Left lung (tissue), 10 donors: ENCODE data around the gene SPRY4. TPM values are rescaled to one million over a fixed set of nuclear protein-coding genes. Genes with fewer than 3 reads are reported as not detected.

Experiments
- ATAC-seq: fragments of 200-7000 bp; cut with Tn5 transposase; one replicate; pipeline ENCODE4 v1.9.1; 2020; ENCODE audit warnings: moderate library complexity
- DNase-seq, 4 donors: peaks; one replicate each; pipeline ENCODE4 v3.0.0-alpha.2; 2013 to 2020
- H3K27ac ChIP-seq, 2 donors: fragments of 200-600 bp; sonication (generic) in 1 of 2; one replicate each; pipeline versions ENCODE4 v1.5.0 to v1.8.0; 2020 to 2021
- H3K27me3 ChIP-seq, 2 donors: fragments of 200-600 bp; sonication (generic) in 1 of 2; one replicate each; pipeline versions ENCODE4 v1.5.0 to v1.8.0; 2020 to 2021
- H3K36me3 ChIP-seq, 2 donors: fragments of 200-600 bp; sonication (generic) in 1 of 2; one replicate each; pipeline versions ENCODE4 v1.5.0 to v1.8.0; 2020 to 2021
- H3K4me1 ChIP-seq, 2 donors: fragments of 200-600 bp; one replicate each; pipeline ENCODE4 v1.8.0; 2021
- H3K4me3 ChIP-seq, 2 donors: fragments of 200-600 bp; sonication (generic) in 1 of 2; one replicate each; pipeline versions ENCODE4 v1.5.0 to v1.8.0; 2020 to 2021; ENCODE audit warnings: mild to moderate bottlenecking in 1 of 2
- H3K9me3 ChIP-seq, 2 donors: fragments of 200-600 bp; sonication (generic) in 1 of 2; one replicate each; pipeline versions ENCODE4 v1.5.0 to v1.8.0; 2020 to 2021
- CTCF ChIP-seq, 2 donors: fragments of 200-600 bp; sonication (generic) in 1 of 2; IDR thresholded peaks; one replicate each; pipeline versions ENCODE4 v1.5.0 to v1.8.0; 2021; ENCODE audit warnings: antibody characterized with exemption in 2 of 2
- intact Hi-C, 2 donors: fragments of 100-400 bp; cut with DNase I; formaldehyde crosslinking; loops; one replicate each; pipeline versions ENCODE4 v1.11.2 to v1.14.2; 2022
- polyA plus RNA-seq, 6 donors: library from polyadenylated mRNA; unstranded; fragments of 120-200 nt; gene quantifications; one replicate each; pipeline ENCODE4 v1.2.1, GENCODE V29; 2013; ENCODE audit not compliant: insufficient read length in 6 of 6
- total RNA-seq, 2 donors: library from RNA; stranded (reverse); fragmentation: NEBNext Ultra II Directional; extraction: Animal tissue kit (Norgen Biotek cat#: 25700); gene quantifications; one replicate each; pipeline ENCODE4 v1.2.1, GENCODE V29; 2021
- donor health status: DM: no; HTN: yes; CAD: no.
- donor health status: DM: no; HTN: no; CAD: no.

Gene SPRY4
- total and polyA plus RNA-seq, 8 donors = 28.9 to 56.5 (median 45.9) TPM

- Histone ChIP-seq H3K4me3 (no peak overlapping the region), H3K4me1 (peaks cover 29 to 57% of the 10 kb centered on the region in 2 donors), H3K9me3 (no peaks in the 10 kb centered on the region), H3K36me3 (peaks cover 0 to 38% of the 10 kb centered on the region in 2 donors), H3K27ac (no peak overlapping the region), H3K27me3 (no peaks in the 10 kb centered on the region)
- no peak for TF ChIP-seq CTCF (IDR thresholded peaks at IDR 0.05)
- DNase-seq (no peak), ATAC-seq (no peak)
- intact Hi-C loops = no loop called here
These were observed 11.5 kb downstream of the SPRY4 start for GRCh38 chr5:142313275-142313674.

- Histone ChIP-seq H3K36me3 (peaks cover 0 to 38% of the 10 kb centered on the region in 2 donors), H3K27ac (no peak overlapping the region), H3K27me3 (no peaks in the 10 kb centered on the region), H3K4me1 (peaks cover 29 to 48% of the 10 kb centered on the region in 2 donors), H3K4me3 (no peak overlapping the region), H3K9me3 (no peaks in the 10 kb centered on the region)
- no peak for DNase-seq
- intact Hi-C loops = no loop called here
- no peak for ATAC-seq
- TF ChIP-seq CTCF (IDR thresholded peaks at IDR 0.05) = no peak
These were observed 12.4 kb downstream of the SPRY4 start for GRCh38 chr5:142312399-142312798.

GRCh38 chr5:142311725-142312124, 13.1 kb downstream of the SPRY4 start:
- TF ChIP-seq CTCF (IDR thresholded peaks at IDR 0.05) = no peak
- no peaks in the 10 kb centered on the region for H3K27me3 ChIP-seq
- no peak overlapping the region for H3K4me3 ChIP-seq
- no peak overlapping the region for H3K27ac ChIP-seq
- DNase-seq (no peak), ATAC-seq (no peak)
- H3K9me3 ChIP-seq = no peaks in the 10 kb centered on the region
- H3K36me3 ChIP-seq = peaks cover 0 to 38% of the 10 kb centered on the region in 2 donors
- intact Hi-C loops = no loop called here
- H3K4me1 ChIP-seq = peaks cover 22 to 41% of the 10 kb centered on the region in 2 donors

GRCh38 chr5:142310803-142311202, 14.0 kb downstream of the SPRY4 start:
- Histone ChIP-seq H3K27ac (no peak overlapping the region), H3K36me3 (peaks cover 0 to 38% of the 10 kb centered on the region in 2 donors), H3K27me3 (no peaks in the 10 kb centered on the region), H3K4me3 (no peak overlapping the region), H3K4me1 (peaks cover 13 to 32% of the 10 kb centered on the region in 2 donors), H3K9me3 (no peaks in the 10 kb centered on the region)
- DNase-seq (no peak), ATAC-seq (no peak)
- intact Hi-C loops = no loop called here
- TF ChIP-seq CTCF (IDR thresholded peaks at IDR 0.05) = no peak

- Histone ChIP-seq H3K4me3 (no peak overlapping the region), H3K4me1 (peaks cover 10 to 22% of the 10 kb centered on the region in 2 donors), H3K27me3 (no peaks in the 10 kb centered on the region), H3K36me3 (peaks cover 0 to 38% of the 10 kb centered on the region in 2 donors), H3K9me3 (no peaks in the 10 kb centered on the region), H3K27ac (no peak overlapping the region)
- ATAC-seq (no peak), DNase-seq (no peak)
- intact Hi-C loops = no loop called here
- no peak for TF ChIP-seq CTCF (IDR thresholded peaks at IDR 0.05)
These were observed 15.0 kb downstream of the SPRY4 start for GRCh38 chr5:142309747-142310318.
